Bronchial epithelial cell (primary cell): Measurements from ENCODE around the gene TEX55. TPM values are rescaled to one million over a fixed set of nuclear protein-coding genes. Genes with fewer than 3 reads are reported as not detected.

Experiments used
- DNase-seq: peaks from one replicate; pipeline ENCODE4 v3.0.0-alpha.2; 2010; ENCODE audit warnings: low read depth
- FAIRE-seq: peaks from 2 replicates; lab custom pipeline; 2011; peaks lifted over from hg19 to GRCh38; lab: Jason Lieb, UNC
- H3K27me3 ChIP-seq: 2 replicates; pipeline ENCODE4 v1.5.1; 2011; ENCODE audit warnings: low read length; ENCODE audit not compliant: control insufficient read depth, insufficient read depth
- H3K36me3 ChIP-seq: 2 replicates; pipeline ENCODE4 v1.5.1; 2011; ENCODE audit warnings: low read length; ENCODE audit not compliant: control insufficient read depth, insufficient read depth
- H3K4me3 ChIP-seq: 2 replicates; pipeline ENCODE4 v1.5.1; 2011; ENCODE audit warnings: mild to moderate bottlenecking, low read depth, low read length, control low read depth
- CTCF ChIP-seq: IDR thresholded peaks from 2 replicates; pipeline ENCODE4 v1.5.1; 2011; ENCODE audit warnings: mild to moderate bottlenecking, moderate library complexity, low read length, control low read depth, inconsistent platforms; ENCODE audit not compliant: insufficient read depth, severe bottlenecking
- total RNA-seq: library from RNA; depleted of rRNA; stranded (reverse); fragments of >200 nt; gene quantifications from 2 replicates; pipeline ENCODE4 v1.2.1, GENCODE V29; 2014

TEX55 gene
- total RNA-seq, 1 donor from 2014 or later: not detected

- DNase-seq (no peak), FAIRE-seq (no peak)
- no peaks in the 10 kb centered on the region for H3K36me3 ChIP-seq
- no peak overlapping the region for H3K4me3 ChIP-seq
- TF ChIP-seq CTCF: no peak
- H3K27me3 ChIP-seq: no peaks in the 10 kb centered on the region
These were observed 24.9 kb downstream of the TEX55 start for GRCh38 chr3:119170821-119171220.

- no peak for DNase-seq
- Histone ChIP-seq H3K4me3 (no peak within 1 kb of the TSS), H3K36me3 (no peaks in the 10 kb centered on the region), H3K27me3 (no peaks in the 10 kb centered on the region)
- no peak for FAIRE-seq
- no peak for TF ChIP-seq CTCF
These were observed 27.4 kb downstream of the TEX55 start, which contains the start of gene UPK1B for GRCh38 chr3:119173325-119173724. UPK1B (plus strand) TSS chr3:119173598; CDS start chr3:119186742, 13,144 bp downstream.

GRCh38 chr3:119175872-119176756 lies 30.1 kb downstream of the TEX55 start:
- FAIRE-seq (no peak), DNase-seq (peak; percentile 87)
- Histone ChIP-seq H3K27me3 (no peaks in the 10 kb centered on the region), H3K36me3 (no peaks in the 10 kb centered on the region), H3K4me3 (no peak overlapping the region)
- no peak for TF ChIP-seq CTCF

GRCh38 chr3:119176778-119177177 lies 30.8 kb downstream of the TEX55 start:
- no peak for TF ChIP-seq CTCF
- DNase-seq (no peak), FAIRE-seq (no peak)
- H3K36me3 ChIP-seq: no peaks in the 10 kb centered on the region
- H3K4me3 ChIP-seq: no peak overlapping the region
- H3K27me3 ChIP-seq: no peaks in the 10 kb centered on the region

GRCh38 chr3:119177321-119177720 lies 31.4 kb downstream of the TEX55 start:
- Histone ChIP-seq H3K36me3 (no peaks in the 10 kb centered on the region), H3K4me3 (no peak overlapping the region), H3K27me3 (no peaks in the 10 kb centered on the region)
- no peak for FAIRE-seq
- TF ChIP-seq CTCF: no peak
- no peak for DNase-seq

- Histone ChIP-seq H3K36me3 (no peaks in the 10 kb centered on the region), H3K4me3 (no peak overlapping the region), H3K27me3 (no peaks in the 10 kb centered on the region)
- no peak for TF ChIP-seq CTCF
- FAIRE-seq (no peak), DNase-seq (peak; percentile 78)
These were observed 35.8 kb downstream of the TEX55 start for GRCh38 chr3:119181765-119182164.
